HepG2 (cell line): ENCODE measurements around the gene LRRN2. TPM values are rescaled to one million over a fixed set of nuclear protein-coding genes. Genes with fewer than 3 reads are reported as not detected.

Experiments
- ATAC-seq: fragments of 200-7000 bp; cut with Tn5 transposase; 3 replicates; pipeline ENCODE4 v1.9.1; 2020; ENCODE audit warnings: mild to moderate bottlenecking, moderate library complexity
- BruUV-seq: library from RNA; stranded (reverse); fragments of 400-500 nt; replicated peaks from 2 replicates; lab custom pipeline; 2021; lab: Mats Ljungman, UMichigan
- CTCF ChIA-PET: fragments of 300-600 bp; formaldehyde crosslinking; extraction: SDS; loops from one replicate; lab custom pipeline; 2021; ENCODE audit warnings: low total read pairs, inconsistent platforms, low intra/inter-chr PET ratio; lab: Yijun Ruan, JAX
- POLR2A ChIA-PET: fragments of 350-600 bp; sonication (Branson Sonifier 250); formaldehyde crosslinking; loops from one replicate; lab custom pipeline; 2020; ENCODE audit warnings: antibody characterized with exemption, inconsistent platforms; lab: Yijun Ruan, JAX
- DNase-seq: peaks from one replicate; pipeline ENCODE4 v3.0.0-alpha.2; 2015; ENCODE audit warnings: low spot score
- FAIRE-seq: peaks from 3 replicates; lab custom pipeline; 2011; peaks lifted over from hg19 to GRCh38; lab: Jason Lieb, UNC
- H2AFZ ChIP-seq: one replicate; pipeline ENCODE4 v1.6.1; 2011; ENCODE audit warnings: low read length, inconsistent platforms
- H3K27ac ChIP-seq: fragments of 300-600 bp; 3 replicates; pipeline ENCODE4 v1.8.0; 2011; ENCODE audit warnings: mixed run types, mild to moderate bottlenecking, mixed read lengths, low read length, inconsistent platforms; ENCODE audit not compliant: insufficient read depth; ENCODE audit errors: extremely low read length
- H3K27me3 ChIP-seq, 2 experiments: fragments of 200-600 bp in 1 of 2; 2 replicates in 1 of 2; 3 replicates in 1 of 2; pipeline versions ENCODE4 v1.6.0 to v1.8.0; 2011; ENCODE audit warnings: low read length in 2 of 2, mild to moderate bottlenecking in 2 of 2, moderate library complexity in 2 of 2, inconsistent platforms in 1 of 2; ENCODE audit not compliant: insufficient read depth in 2 of 2, control insufficient read depth in 1 of 2
- H3K36me3 ChIP-seq, 2 experiments: fragments of 200-600 bp in 1 of 2; replicated peaks in 1 of 2; 2 replicates in 1 of 2; 3 replicates in 1 of 2; pipeline versions ENCODE4 v1.5.1 to v1.8.0; 2011; ENCODE audit warnings: low read length in 2 of 2, inconsistent platforms in 1 of 2; ENCODE audit not compliant: insufficient read depth in 2 of 2, control insufficient read depth in 1 of 2
- H3K4me1 ChIP-seq: 2 replicates; pipeline ENCODE4 v1.5.1; 2012; ENCODE audit warnings: low read length, inconsistent platforms; ENCODE audit not compliant: insufficient read depth
- H3K4me2 ChIP-seq: 2 replicates; pipeline ENCODE4 v1.6.0; 2011; ENCODE audit warnings: low read depth, low read length, inconsistent platforms
- H3K4me3 ChIP-seq, 3 experiments: fragments of 200-600 bp in 1 of 3; sonication (generic), shearing (Covaris generic) in 1 of 3; replicated peaks in 1 of 3; 2 replicates each; pipeline ENCODE4 v1.5.1; 2011 to 2016; ENCODE audit warnings: low read length in 3 of 3, inconsistent platforms in 2 of 3, low read depth in 2 of 3, mild to moderate bottlenecking in 2 of 3, control low read depth in 1 of 3, mixed read lengths in 1 of 3; ENCODE audit not compliant: insufficient read depth in 1 of 3
- H3K79me2 ChIP-seq: one replicate; pipeline ENCODE4 v1.6.1; 2011; ENCODE audit warnings: low read length, inconsistent platforms; ENCODE audit not compliant: insufficient read depth
- H3K9ac ChIP-seq: 2 replicates; pipeline ENCODE4 v1.6.0; 2011; ENCODE audit warnings: mild to moderate bottlenecking, low read depth, low read length, inconsistent platforms; ENCODE audit not compliant: insufficient read depth
- H3K9me3 ChIP-seq: 2 replicates; pipeline ENCODE4 v1.5.1; 2012; ENCODE audit warnings: mild to moderate bottlenecking, low read length
- H4K20me1 ChIP-seq: 2 replicates; pipeline ENCODE4 v1.6.0; 2011; ENCODE audit warnings: inconsistent platforms, mild to moderate bottlenecking, low read length, moderate library complexity; ENCODE audit not compliant: insufficient read depth
- E2F2 ChIP-seq: sonication (generic); formaldehyde crosslinking; IDR thresholded peaks from 2 replicates; pipeline ENCODE4 v1.4.0; 2020; ENCODE audit warnings: missing genetic modification reagents, borderline replicate concordance
- GATA4 ChIP-seq: sonication (generic); IDR thresholded peaks from 2 replicates; pipeline ENCODE4 v1.6.1; 2016; ENCODE audit warnings: antibody characterized with exemption, low read depth, borderline replicate concordance
- HIC2 ChIP-seq: sonication (generic); formaldehyde crosslinking; IDR thresholded peaks from 2 replicates; pipeline ENCODE4 v1.9.0; 2022; ENCODE audit warnings: low read depth, missing genetic modification reagents
- LRRFIP1 ChIP-seq: sonication (generic); formaldehyde crosslinking; conservative IDR thresholded peaks from 2 replicates; pipeline ENCODE4 v1.4.0; 2020; ENCODE audit warnings: missing genetic modification reagents
- NFYC ChIP-seq: IDR thresholded peaks from 2 replicates; pipeline ENCODE4 v1.6.1; 2016; ENCODE audit warnings: missing genetic modification reagents, missing compliant biosample characterization
- SRSF1 ChIP-seq: fragments of 200-400 bp; formaldehyde crosslinking; optimal IDR thresholded peaks from 2 replicates; pipeline ENCODE3; 2017; ENCODE audit warnings: mild to moderate bottlenecking, low read depth, low read length, moderate library complexity
- WIZ ChIP-seq: sonication (generic); formaldehyde crosslinking; IDR thresholded peaks from 2 replicates; pipeline ENCODE4 v1.5.1; 2020; ENCODE audit warnings: mild to moderate bottlenecking, missing genetic modification reagents
- ZNF253 ChIP-seq: sonication (generic); formaldehyde crosslinking; IDR thresholded peaks from 2 replicates; pipeline ENCODE4 v1.8.0; 2022; ENCODE audit warnings: mild to moderate bottlenecking, missing genetic modification reagents, borderline replicate concordance
- ZNF503 ChIP-seq: sonication (generic); formaldehyde crosslinking; IDR thresholded peaks from 2 replicates; pipeline ENCODE4 v1.4.0; 2020; ENCODE audit warnings: missing genetic modification reagents
- ZNF547 ChIP-seq: sonication (generic); formaldehyde crosslinking; IDR thresholded peaks from 2 replicates; pipeline ENCODE4 v1.5.1; 2020; ENCODE audit warnings: mild to moderate bottlenecking, missing genetic modification reagents
- ZNF563 ChIP-seq: sonication (generic); formaldehyde crosslinking; IDR thresholded peaks from 2 replicates; pipeline ENCODE4 v1.8.0; 2022; ENCODE audit warnings: mild to moderate bottlenecking, moderate library complexity, missing genetic modification reagents
- ZNF660 ChIP-seq: sonication (generic); formaldehyde crosslinking; IDR thresholded peaks from 2 replicates; pipeline ENCODE4 v1.5.1; 2020; ENCODE audit warnings: mild to moderate bottlenecking, low read depth, missing genetic modification reagents, borderline replicate concordance
- ZNF7 ChIP-seq: IDR thresholded peaks from 2 replicates; pipeline ENCODE4 v1.6.1; 2016; ENCODE audit warnings: missing biosample characterization, missing genetic modification reagents
- ZNF770 ChIP-seq: sonication (generic); formaldehyde crosslinking; IDR thresholded peaks from 2 replicates; pipeline ENCODE4 v1.5.0; 2020; ENCODE audit warnings: mild to moderate bottlenecking, missing genetic modification reagents
- WGBS: methylation state at CpG from one replicate; pipeline ENCODE4 v1.1.6; 2017; ENCODE audit warnings: low lambda C conversion rate; 5-methylcytosine and 5-hydroxymethylcytosine counted together
- in situ Hi-C: cut with HindIII; loops from 2 replicates; pipeline ENCODE4 v1.10.0; 2017; ENCODE audit warnings: low pct_unique_long_range_greater_than_20kb; ENCODE audit not compliant: extremely low pct_ligation_motif_present
- intact Hi-C: fragments of 100-400 bp; cut with micrococcal nuclease; formaldehyde crosslinking; loops from one replicate; pipeline ENCODE4 v1.10.0; 2022; ENCODE audit not compliant: unreplicated experiment
- polyA plus RNA-seq, 8 experiments: library from polyadenylated mRNA; depleted of rRNA in 3 of 8; stranded (reverse) in 7 of 8; unstranded in 1 of 8; fragments of >200 nt; fragmentation: Illumina TruSeq in 4 of 8; extraction: Trizol in 4 of 8; gene quantifications; 2 replicates each; pipeline versions ENCODE4 v1.2.1 to v1.2.3, GENCODE V29; 2011 to 2016; ENCODE audit warnings: low read depth in 4 of 8, missing spikeins in 1 of 8, mixed read lengths in 1 of 8; ENCODE audit not compliant: insufficient read depth in 1 of 8
- total RNA-seq, 5 experiments: library from RNA; depleted of rRNA; stranded (reverse); fragments of >200 nt; fragmentation: Illumina TruSeq; extraction: Trizol; gene quantifications; 2 replicates each; pipeline ENCODE4 v1.2.3, GENCODE V29; 2016; ENCODE audit warnings: low read depth in 1 of 5

The LRRN2 gene
- total and polyA plus RNA-seq, 2 of the 13 experiments (the other 11 are each of a cell fraction or from before 2014, with no cell fraction given): not detected

GRCh38 chr1:204653590-204654340 is 31.8 kb downstream of the LRRN2 start:
- no peak for DNase-seq
- Histone ChIP-seq H3K4me3 (no peak overlapping the region), H3K4me1 (no peaks in the 10 kb centered on the region), H2AFZ (no peak overlapping the region), H3K4me2 (no peak overlapping the region), H3K27me3 (peaks cover 0 to 30% of the 10 kb centered on the region in 2 experiments; a peak in 3 of 5 replicates), H3K36me3 (no peaks in the 10 kb centered on the region), H3K27ac (no peak overlapping the region), H4K20me1 (no peaks in the 10 kb centered on the region), H3K9ac (no peak overlapping the region), H3K9me3 (no peaks in the 10 kb centered on the region), H3K79me2 (no peaks in the 10 kb centered on the region)
- 8% methylated on average over 5 of the region's 5 CpGs for WGBS
- intact Hi-C loops: no loop called here
- in situ Hi-C loops: no loop called here
- ChIA-PET CTCF (no interaction called here), POLR2A (no interaction called here)
- ATAC-seq: no peak
- FAIRE-seq: no peak
- BruUV-seq: no TSS peak
- TF ChIP-seq ZNF253: no peak
- TF ChIP-seq ZNF660: no peak
- TF ChIP-seq ZNF7 (CRISPR knock-in tag): no peak
- no peak for TF ChIP-seq WIZ (CRISPR knock-in tag)
- TF ChIP-seq LRRFIP1: no peak
- no peak for TF ChIP-seq HIC2 (CRISPR knock-in tag)
- TF ChIP-seq NFYC (CRISPR knock-in tag): no peak
- TF ChIP-seq ZNF770: no peak
- no peak for TF ChIP-seq ZNF563 (CRISPR knock-in tag)
- TF ChIP-seq SRSF1: no peak
- no peak for TF ChIP-seq E2F2 (CRISPR knock-in tag)
- no peak for TF ChIP-seq ZNF547 (CRISPR knock-in tag)
- no peak for TF ChIP-seq ZNF503
- TF ChIP-seq GATA4: no peak
